DND-41 (cell line): ENCODE measurements around the gene MAGOHB.
"Not testable (repeated sequence)": the region's sequence is repeated elsewhere in the genome, so short reads cannot be mapped to it uniquely, and the experiment has no call there.

Experiments
- ATAC-seq: fragments of 200-7000 bp; cut with Tn5 transposase; 3 replicates; pipeline ENCODE4 v1.9.1; 2021; ENCODE audit warnings: low read depth; ENCODE audit not compliant: insufficient read depth
- DNase-seq: peaks from one replicate; pipeline ENCODE4 v3.0.0-alpha.2; 2020
- H2AFZ ChIP-seq: 2 replicates; pipeline ENCODE4 v1.6.0; 2012; ENCODE audit warnings: low read depth, low read length
- H3K27ac ChIP-seq: 2 replicates; pipeline ENCODE4 v1.5.1; 2012; ENCODE audit warnings: low read length, inconsistent platforms
- H3K27me3 ChIP-seq: fragments of 200-600 bp; sonication (generic); 2 replicates; pipeline ENCODE4 v1.6.0; 2012; ENCODE audit warnings: low read length, mild to moderate bottlenecking, inconsistent platforms; ENCODE audit not compliant: insufficient read depth, poor library complexity
- H3K36me3 ChIP-seq: 2 replicates; pipeline ENCODE4 v1.5.1; 2012; ENCODE audit warnings: low read length, inconsistent platforms; ENCODE audit not compliant: insufficient read depth
- H3K4me1 ChIP-seq: 2 replicates; pipeline ENCODE4 v1.5.1; 2012; ENCODE audit warnings: mild to moderate bottlenecking, low read length; ENCODE audit not compliant: insufficient read depth
- H3K4me2 ChIP-seq: 2 replicates; pipeline ENCODE4 v1.6.0; 2012; ENCODE audit warnings: mild to moderate bottlenecking, moderate library complexity, low read length, inconsistent platforms; ENCODE audit not compliant: insufficient read depth
- H3K4me3 ChIP-seq, 2 experiments: fragments of 200-600 bp in 1 of 2; shearing (Covaris generic) in 1 of 2; 2 replicates each; pipeline ENCODE4 v1.5.1; 2012 to 2016; ENCODE audit warnings: inconsistent platforms in 2 of 2, low read length in 2 of 2, mild to moderate bottlenecking in 2 of 2, low read depth in 1 of 2, moderate library complexity in 1 of 2
- H3K79me2 ChIP-seq: 2 replicates; pipeline ENCODE4 v1.6.0; 2012; ENCODE audit warnings: low read length, inconsistent platforms; ENCODE audit not compliant: insufficient read depth
- H3K9ac ChIP-seq: 2 replicates; pipeline ENCODE4 v1.6.0; 2012; ENCODE audit warnings: low read depth, mild to moderate bottlenecking, inconsistent platforms, low read length, moderate library complexity
- H3K9me3 ChIP-seq: 2 replicates; pipeline ENCODE4 v1.5.1; 2012; ENCODE audit warnings: low read length, moderate library complexity, mild to moderate bottlenecking, inconsistent platforms; ENCODE audit not compliant: insufficient read depth, severe bottlenecking
- H4K20me1 ChIP-seq: 2 replicates; pipeline ENCODE4 v1.6.0; 2012; ENCODE audit warnings: low read length; ENCODE audit not compliant: insufficient read depth
- EZH2 ChIP-seq: IDR thresholded peaks from 3 replicates; pipeline ENCODE4 v1.6.1; 2012; ENCODE audit warnings: borderline replicate concordance, low read depth, mild to moderate bottlenecking, moderate library complexity, low read length, inconsistent platforms; ENCODE audit not compliant: severe bottlenecking
- TF ChIP-seq, protein P1 (sequence below): IDR thresholded peaks from 2 replicates; pipeline ENCODE4 v1.5.1; 2012; ENCODE audit warnings: borderline replicate concordance, low read length, moderate library complexity, mild to moderate bottlenecking; ENCODE audit not compliant: poor library complexity, severe bottlenecking; ENCODE audit errors: extremely low read depth

MAGOHB gene

DNA sequence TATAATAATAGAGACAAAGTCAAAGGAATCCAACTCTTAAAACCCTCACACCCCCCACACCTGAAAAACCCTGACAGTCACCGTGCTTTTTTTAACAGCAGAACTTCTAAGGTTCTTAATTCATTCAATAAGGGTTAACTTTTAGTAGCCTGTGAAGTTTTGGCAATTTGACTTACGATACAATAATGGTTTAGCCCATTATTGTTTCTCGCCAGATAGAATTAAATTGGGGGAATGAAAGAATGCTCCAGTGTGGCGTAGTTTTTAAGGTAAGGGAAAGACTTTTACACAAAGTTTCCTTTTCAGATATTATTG lies 604 bp upstream of the MAGOHB start:
- peak overlapping the region; percentile 89 for H2AFZ ChIP-seq
- peaks cover 32% of the 10 kb centered on the region for H3K4me1 ChIP-seq
- peaks cover 5% of the 10 kb centered on the region for H3K27me3 ChIP-seq
- H3K36me3 ChIP-seq, result peaks cover 35% of the 10 kb centered on the region
- peak overlapping the region; percentile 80 for H3K9ac ChIP-seq
- ATAC-seq (peak; percentile 7; the same call in 2 of the 3 replicates), DNase-seq (no peak)
- H3K4me3 ChIP-seq, result peak overlapping the region; percentile 93 to 95
- TF ChIP-seq, protein P1, sequence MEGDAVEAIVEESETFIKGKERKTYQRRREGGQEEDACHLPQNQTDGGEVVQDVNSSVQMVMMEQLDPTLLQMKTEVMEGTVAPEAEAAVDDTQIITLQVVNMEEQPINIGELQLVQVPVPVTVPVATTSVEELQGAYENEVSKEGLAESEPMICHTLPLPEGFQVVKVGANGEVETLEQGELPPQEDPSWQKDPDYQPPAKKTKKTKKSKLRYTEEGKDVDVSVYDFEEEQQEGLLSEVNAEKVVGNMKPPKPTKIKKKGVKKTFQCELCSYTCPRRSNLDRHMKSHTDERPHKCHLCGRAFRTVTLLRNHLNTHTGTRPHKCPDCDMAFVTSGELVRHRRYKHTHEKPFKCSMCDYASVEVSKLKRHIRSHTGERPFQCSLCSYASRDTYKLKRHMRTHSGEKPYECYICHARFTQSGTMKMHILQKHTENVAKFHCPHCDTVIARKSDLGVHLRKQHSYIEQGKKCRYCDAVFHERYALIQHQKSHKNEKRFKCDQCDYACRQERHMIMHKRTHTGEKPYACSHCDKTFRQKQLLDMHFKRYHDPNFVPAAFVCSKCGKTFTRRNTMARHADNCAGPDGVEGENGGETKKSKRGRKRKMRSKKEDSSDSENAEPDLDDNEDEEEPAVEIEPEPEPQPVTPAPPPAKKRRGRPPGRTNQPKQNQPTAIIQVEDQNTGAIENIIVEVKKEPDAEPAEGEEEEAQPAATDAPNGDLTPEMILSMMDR, result no peak
- no peak for TF ChIP-seq EZH2
- H4K20me1 ChIP-seq, result no peaks in the 10 kb centered on the region
- no peaks in the 10 kb centered on the region for H3K9me3 ChIP-seq
- H3K4me2 ChIP-seq, result peak overlapping the region; percentile 98
- H3K27ac ChIP-seq, result peak overlapping the region; percentile 89
- peaks cover 27% of the 10 kb centered on the region for H3K79me2 ChIP-seq

DNA sequence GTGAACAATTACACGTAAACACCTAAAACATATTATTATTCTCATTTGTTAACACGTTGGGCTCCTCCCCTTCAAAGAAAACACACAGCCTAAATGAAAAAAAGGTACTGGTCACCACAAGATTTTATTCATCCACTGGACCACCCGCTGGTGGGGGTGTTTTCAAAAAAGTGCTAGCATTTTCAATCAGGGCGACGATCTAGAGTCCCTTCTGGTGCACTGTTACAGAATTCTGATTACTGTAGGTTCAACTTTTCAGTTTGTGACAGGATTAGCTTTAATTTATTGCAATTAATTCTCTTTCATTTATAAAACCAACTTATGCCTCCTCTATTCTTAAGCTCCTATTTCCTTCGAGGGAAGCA lies 443 bp downstream of the MAGOHB start:
- H3K79me2 ChIP-seq, result peaks cover 27% of the 10 kb centered on the region
- peak overlapping the region; percentile 98 for H3K4me2 ChIP-seq
- peaks cover 32% of the 10 kb centered on the region for H3K4me1 ChIP-seq
- no peaks in the 10 kb centered on the region for H4K20me1 ChIP-seq
- peaks cover 1% of the 10 kb centered on the region for H3K27me3 ChIP-seq
- peak overlapping the region; percentile 89 for H3K27ac ChIP-seq
- H3K9me3 ChIP-seq, result no peaks in the 10 kb centered on the region
- H2AFZ ChIP-seq, result peak overlapping the region; percentile 89
- TF ChIP-seq EZH2, result no peak
- TF ChIP-seq, protein P1, result no peak
- 0 out of 3 replicates have a peak, but pooled peaks have one; percentile 1 for ATAC-seq
- peak overlapping the region; percentile 80 for H3K9ac ChIP-seq
- peak overlapping the region; percentile 93 to 95 for H3K4me3 ChIP-seq
- peaks cover 46% of the 10 kb centered on the region for H3K36me3 ChIP-seq
- DNase-seq, result no peak

DNA sequence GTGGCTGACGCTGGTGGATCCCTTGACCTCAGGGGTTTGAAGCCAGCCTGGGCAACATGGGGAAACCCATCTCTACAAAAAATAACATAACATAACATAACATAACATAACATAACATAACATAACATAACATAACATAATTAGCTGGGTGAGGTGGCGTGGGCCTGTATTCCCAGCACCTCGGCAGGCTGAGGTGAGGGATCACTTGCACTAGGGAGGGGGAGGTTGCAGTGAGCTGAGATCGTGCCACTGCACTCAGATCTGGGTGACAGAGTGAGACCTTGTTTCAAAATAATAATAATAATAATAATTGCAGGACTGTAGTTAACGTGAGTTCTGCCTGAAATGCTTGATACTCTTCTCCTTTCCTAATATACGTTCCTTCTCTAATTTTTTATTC lies 1.3 kb downstream of the MAGOHB start:
- Histone ChIP-seq H3K9ac (peak overlapping the region; percentile 80), H3K4me3 (peak overlapping the region; percentile 93 to 95), H3K36me3 (peaks cover 54% of the 10 kb centered on the region), H3K4me2 (peak overlapping the region; percentile 98), H3K4me1 (peaks cover 32% of the 10 kb centered on the region), H3K9me3 (no peaks in the 10 kb centered on the region), H2AFZ (no peak overlapping the region), H3K27me3 (no peaks in the 10 kb centered on the region), H4K20me1 (no peaks in the 10 kb centered on the region), H3K27ac (peak overlapping the region; percentile 89), H3K79me2 (peaks cover 27% of the 10 kb centered on the region)
- no peak for DNase-seq
- no peak for ATAC-seq
- TF ChIP-seq, protein P1, result no peak
- TF ChIP-seq EZH2, result no peak

GRCh38 chr12:10611258-10611657 lies 2.2 kb downstream of the MAGOHB start:
- Histone ChIP-seq H3K4me2 (0 out of 2 replicates have a peak overlapping the region, but pooled peaks have one; percentile 98), H3K4me1 (peaks cover 32% of the 10 kb centered on the region), H3K9ac (peak overlapping the region; percentile 80; the same call in 1 of the 2 replicates), H3K79me2 (peaks cover 27% of the 10 kb centered on the region), H3K36me3 (peaks cover 59% of the 10 kb centered on the region)
- H3K27ac ChIP-seq, H3K27me3 ChIP-seq, H2AFZ ChIP-seq, H4K20me1 ChIP-seq, ATAC-seq, H3K9me3 ChIP-seq, H3K4me3 ChIP-seq, DNase-seq: not testable (repeated sequence)
